ENCODE results near the gene SPTB.

SPTB gene

DNA sequence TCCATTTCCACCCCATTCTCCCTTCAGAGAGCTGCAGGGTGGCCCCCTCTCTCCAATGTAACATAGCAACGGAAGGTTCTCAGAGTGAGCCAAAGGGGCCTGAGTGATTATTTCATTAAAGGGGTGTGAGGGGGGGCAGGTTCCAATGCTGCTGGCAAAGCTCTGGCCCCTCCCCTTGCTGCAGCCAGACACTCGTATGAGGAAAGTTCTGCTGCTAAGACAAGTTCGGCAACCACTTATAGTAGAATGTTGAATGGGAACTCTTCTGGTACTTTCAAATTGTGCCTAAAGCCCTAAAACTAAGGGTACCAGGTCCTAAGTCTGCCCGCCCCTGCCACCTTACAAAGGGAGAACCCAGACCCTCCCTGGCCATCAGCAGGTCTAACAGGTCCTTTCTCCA lies 125.7 kb downstream of the SPTB start:
- H4K20me1 ChIP-seq (ENCODE audit: insufficient read depth, low read length): no peaks in the 10 kb centered on the region
- H3K27me3 ChIP-seq (replicated peaks; ENCODE audit: insufficient read depth, low read length): no peaks in the 10 kb centered on the region
- H3K9me3 ChIP-seq (replicated peaks; ENCODE audit: insufficient read depth, low read length): no peaks in the 10 kb centered on the region
- no peak overlapping the region for H3K4me2 ChIP-seq (ENCODE audit: low read depth, low read length)
- no peak for DNase-seq
- no peak overlapping the region for H3K27ac ChIP-seq (ENCODE audit: low read length)
- H3F3A ChIP-seq (ENCODE audit: insufficient read depth, low read length): no peaks in the 10 kb centered on the region
- H3K9me2 ChIP-seq (replicated peaks; ENCODE audit: insufficient read depth, low read length): no peaks in the 10 kb centered on the region
- no peak overlapping the region for H3K9ac ChIP-seq (ENCODE audit: low read length)
- H3K79me2 ChIP-seq (ENCODE audit: low read length): no peaks in the 10 kb centered on the region
- H3K36me3 ChIP-seq (replicated peaks; ENCODE audit: insufficient read depth, low read length): no peaks in the 10 kb centered on the region
- H2AFZ ChIP-seq (ENCODE audit: low read length): no peak overlapping the region
- H3K4me1 ChIP-seq (ENCODE audit: low read length): no peaks in the 10 kb centered on the region
- H3K4me3 ChIP-seq (ENCODE audit: low read length): no peak overlapping the region
- TF ChIP-seq EZH2phosphoT487 (IDR thresholded peaks at IDR 0.05; ENCODE audit: low read length) (no peak), EZH2 (optimal IDR thresholded peaks at IDR 0.05; ENCODE audit: low read depth, low read length) (no peak)
- TF ChIP-seq, protein P1, sequence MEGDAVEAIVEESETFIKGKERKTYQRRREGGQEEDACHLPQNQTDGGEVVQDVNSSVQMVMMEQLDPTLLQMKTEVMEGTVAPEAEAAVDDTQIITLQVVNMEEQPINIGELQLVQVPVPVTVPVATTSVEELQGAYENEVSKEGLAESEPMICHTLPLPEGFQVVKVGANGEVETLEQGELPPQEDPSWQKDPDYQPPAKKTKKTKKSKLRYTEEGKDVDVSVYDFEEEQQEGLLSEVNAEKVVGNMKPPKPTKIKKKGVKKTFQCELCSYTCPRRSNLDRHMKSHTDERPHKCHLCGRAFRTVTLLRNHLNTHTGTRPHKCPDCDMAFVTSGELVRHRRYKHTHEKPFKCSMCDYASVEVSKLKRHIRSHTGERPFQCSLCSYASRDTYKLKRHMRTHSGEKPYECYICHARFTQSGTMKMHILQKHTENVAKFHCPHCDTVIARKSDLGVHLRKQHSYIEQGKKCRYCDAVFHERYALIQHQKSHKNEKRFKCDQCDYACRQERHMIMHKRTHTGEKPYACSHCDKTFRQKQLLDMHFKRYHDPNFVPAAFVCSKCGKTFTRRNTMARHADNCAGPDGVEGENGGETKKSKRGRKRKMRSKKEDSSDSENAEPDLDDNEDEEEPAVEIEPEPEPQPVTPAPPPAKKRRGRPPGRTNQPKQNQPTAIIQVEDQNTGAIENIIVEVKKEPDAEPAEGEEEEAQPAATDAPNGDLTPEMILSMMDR (IDR thresholded peaks at IDR 0.05; ENCODE audit: low read length): no peak

- H2AFZ ChIP-seq (ENCODE audit: low read length): no peak overlapping the region
- no peak overlapping the region for H3K4me2 ChIP-seq (ENCODE audit: low read depth, low read length)
- H3F3A ChIP-seq (ENCODE audit: insufficient read depth, low read length): no peaks in the 10 kb centered on the region
- TF ChIP-seq, protein P1 (IDR thresholded peaks at IDR 0.05; ENCODE audit: low read length): no peak
- TF ChIP-seq EZH2 (optimal IDR thresholded peaks at IDR 0.05; ENCODE audit: low read depth, low read length): no peak
- H3K4me3 ChIP-seq (ENCODE audit: low read length): no peak overlapping the region
- no peak overlapping the region for H3K9ac ChIP-seq (ENCODE audit: low read length)
- no peaks in the 10 kb centered on the region for H3K4me1 ChIP-seq (ENCODE audit: low read length)
- no peaks in the 10 kb centered on the region for H3K9me3 ChIP-seq (replicated peaks; ENCODE audit: insufficient read depth, low read length)
- DNase-seq: no peak
- no peaks in the 10 kb centered on the region for H4K20me1 ChIP-seq (ENCODE audit: insufficient read depth, low read length)
- no peaks in the 10 kb centered on the region for H3K27me3 ChIP-seq (replicated peaks; ENCODE audit: insufficient read depth, low read length)
- no peaks in the 10 kb centered on the region for H3K9me2 ChIP-seq (replicated peaks; ENCODE audit: insufficient read depth, low read length)
- no peaks in the 10 kb centered on the region for H3K79me2 ChIP-seq (ENCODE audit: low read length)
- no peak overlapping the region for H3K27ac ChIP-seq (ENCODE audit: low read length)
- no peaks in the 10 kb centered on the region for H3K36me3 ChIP-seq (replicated peaks; ENCODE audit: insufficient read depth, low read length)
Observed at GRCh38 chr14:64753374-64753773, 126.3 kb downstream of the SPTB start.

- H3K9me3 ChIP-seq (replicated peaks; ENCODE audit: insufficient read depth, low read length): no peaks in the 10 kb centered on the region
- H4K20me1 ChIP-seq (ENCODE audit: insufficient read depth, low read length): no peaks in the 10 kb centered on the region
- H3K79me2 ChIP-seq (ENCODE audit: low read length): no peaks in the 10 kb centered on the region
- H2AFZ ChIP-seq (ENCODE audit: low read length): no peak overlapping the region
- H3K4me2 ChIP-seq (ENCODE audit: low read depth, low read length): no peak overlapping the region
- H3K27me3 ChIP-seq (replicated peaks; ENCODE audit: insufficient read depth, low read length): no peaks in the 10 kb centered on the region
- H3K36me3 ChIP-seq (replicated peaks; ENCODE audit: insufficient read depth, low read length): no peaks in the 10 kb centered on the region
- no peak overlapping the region for H3K9ac ChIP-seq (ENCODE audit: low read length)
- no peak overlapping the region for H3K4me3 ChIP-seq (ENCODE audit: low read length)
- no peaks in the 10 kb centered on the region for H3K9me2 ChIP-seq (replicated peaks; ENCODE audit: insufficient read depth, low read length)
- no peak overlapping the region for H3K27ac ChIP-seq (ENCODE audit: low read length)
- no peak for DNase-seq
- TF ChIP-seq, protein P1 (IDR thresholded peaks at IDR 0.05; ENCODE audit: low read length): no peak
- no peak for TF ChIP-seq EZH2 (optimal IDR thresholded peaks at IDR 0.05; ENCODE audit: low read depth, low read length)
- TF ChIP-seq EZH2phosphoT487 (IDR thresholded peaks at IDR 0.05; ENCODE audit: low read length): no peak
- no peaks in the 10 kb centered on the region for H3F3A ChIP-seq (ENCODE audit: insufficient read depth, low read length)
- H3K4me1 ChIP-seq (ENCODE audit: low read length): no peaks in the 10 kb centered on the region
Observed at GRCh38 chr14:64752909-64753308, 126.8 kb downstream of the SPTB start.
